Coronary artery (tissue), 2 donors: ENCODE measurements around the gene ABHD4.

Source experiments
- DNase-seq: peaks from one replicate; pipeline ENCODE4 v3.0.0-alpha.2; 2017; ENCODE audit warnings: low spot score
- H3K27ac ChIP-seq, 2 donors: fragments of 200-600 bp; sonication (generic); one replicate each; pipeline ENCODE4 v1.5.1; 2016 to 2019
- H3K4me3 ChIP-seq: fragments of 200-600 bp; sonication (generic); 2 replicates; pipeline ENCODE4 v1.5.1; 2016; ENCODE audit warnings: mild to moderate bottlenecking, moderate library complexity
- TF ChIP-seq, protein P1 (sequence below): fragments of 200-600 bp; sonication (generic); IDR thresholded peaks from one replicate; pipeline ENCODE4 v1.5.1; 2019; ENCODE audit warnings: antibody characterized with exemption

Gene ABHD4

DNA sequence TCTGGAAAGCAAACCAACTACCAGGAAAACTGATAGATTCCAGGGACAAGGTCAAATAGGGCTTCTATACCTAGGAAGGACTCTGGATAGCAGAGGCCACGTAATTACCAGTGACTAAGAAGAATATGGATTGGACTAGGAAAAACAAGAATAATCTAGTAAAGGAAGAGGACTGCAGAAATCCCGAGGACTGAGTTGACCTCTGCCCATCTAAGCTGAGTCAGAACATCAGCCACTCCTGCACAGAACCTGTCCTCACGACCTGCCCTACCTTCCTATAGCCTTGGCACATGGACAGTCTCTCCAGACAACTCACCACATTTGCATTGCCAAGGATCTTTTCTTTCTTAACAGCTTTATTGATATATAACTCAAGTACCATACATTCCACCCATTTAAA lies 43.7 kb downstream of the ABHD4 start:
- no peak for DNase-seq
- Histone ChIP-seq H3K27ac (no peak overlapping the region), H3K4me3 (no peak overlapping the region)
- TF ChIP-seq, protein P1, sequence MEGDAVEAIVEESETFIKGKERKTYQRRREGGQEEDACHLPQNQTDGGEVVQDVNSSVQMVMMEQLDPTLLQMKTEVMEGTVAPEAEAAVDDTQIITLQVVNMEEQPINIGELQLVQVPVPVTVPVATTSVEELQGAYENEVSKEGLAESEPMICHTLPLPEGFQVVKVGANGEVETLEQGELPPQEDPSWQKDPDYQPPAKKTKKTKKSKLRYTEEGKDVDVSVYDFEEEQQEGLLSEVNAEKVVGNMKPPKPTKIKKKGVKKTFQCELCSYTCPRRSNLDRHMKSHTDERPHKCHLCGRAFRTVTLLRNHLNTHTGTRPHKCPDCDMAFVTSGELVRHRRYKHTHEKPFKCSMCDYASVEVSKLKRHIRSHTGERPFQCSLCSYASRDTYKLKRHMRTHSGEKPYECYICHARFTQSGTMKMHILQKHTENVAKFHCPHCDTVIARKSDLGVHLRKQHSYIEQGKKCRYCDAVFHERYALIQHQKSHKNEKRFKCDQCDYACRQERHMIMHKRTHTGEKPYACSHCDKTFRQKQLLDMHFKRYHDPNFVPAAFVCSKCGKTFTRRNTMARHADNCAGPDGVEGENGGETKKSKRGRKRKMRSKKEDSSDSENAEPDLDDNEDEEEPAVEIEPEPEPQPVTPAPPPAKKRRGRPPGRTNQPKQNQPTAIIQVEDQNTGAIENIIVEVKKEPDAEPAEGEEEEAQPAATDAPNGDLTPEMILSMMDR, result no peak

- TF ChIP-seq, protein P1, result no peak
- Histone ChIP-seq H3K27ac (no peak within 1 kb of the TSS), H3K4me3 (no peak within 1 kb of the TSS)
- DNase-seq, result no peak
Observed at GRCh38 chr14:22644305-22644635, 46.2 kb downstream of the ABHD4 start, which contains the start of gene OR6J1. Gene OR6J1 (minus strand): TSS chr14:22644352. CDS start chr14:22634811, 9,541 bp downstream.

DNA sequence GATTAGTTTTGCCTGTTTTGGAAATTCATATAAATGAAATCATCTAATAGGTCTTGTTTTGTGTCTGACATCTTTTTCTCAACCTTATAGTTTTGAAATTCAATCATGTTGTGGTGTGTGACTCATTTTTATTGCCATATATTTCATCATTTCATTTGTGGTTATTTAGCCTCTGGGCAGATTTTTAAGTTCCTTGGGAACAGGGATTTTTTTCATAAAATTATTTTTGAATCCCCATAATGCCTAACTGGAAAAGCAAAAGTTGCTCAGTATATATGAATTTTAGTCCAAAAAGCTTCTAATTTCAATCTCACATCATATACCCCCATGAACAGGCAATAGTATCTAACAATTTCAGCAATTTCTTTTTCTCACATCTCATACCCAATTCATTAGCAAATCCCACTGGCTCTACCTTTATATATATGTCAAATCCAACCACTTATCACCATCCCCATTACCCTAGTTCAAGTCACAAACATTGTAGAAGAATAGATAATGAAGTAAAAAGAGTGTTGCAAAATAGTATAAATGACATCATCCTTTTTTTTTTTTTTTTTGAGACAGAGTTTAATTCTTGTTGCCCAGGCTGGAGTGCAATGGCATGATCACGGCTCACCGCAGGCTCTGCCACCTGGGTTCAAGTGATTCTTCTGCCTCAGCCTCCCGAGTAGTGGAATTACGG lies 48.6 kb downstream of the ABHD4 start:
- TF ChIP-seq, protein P1, result no peak
- Histone ChIP-seq H3K27ac (no peak overlapping the region), H3K4me3 (no peak overlapping the region)
- no peak for DNase-seq

- no peak for DNase-seq
- Histone ChIP-seq H3K27ac (no peak overlapping the region), H3K4me3 (no peak overlapping the region)
- TF ChIP-seq, protein P1, result no peak
Observed at GRCh38 chr14:22648506-22648905, 50.4 kb downstream of the ABHD4 start.

DNA sequence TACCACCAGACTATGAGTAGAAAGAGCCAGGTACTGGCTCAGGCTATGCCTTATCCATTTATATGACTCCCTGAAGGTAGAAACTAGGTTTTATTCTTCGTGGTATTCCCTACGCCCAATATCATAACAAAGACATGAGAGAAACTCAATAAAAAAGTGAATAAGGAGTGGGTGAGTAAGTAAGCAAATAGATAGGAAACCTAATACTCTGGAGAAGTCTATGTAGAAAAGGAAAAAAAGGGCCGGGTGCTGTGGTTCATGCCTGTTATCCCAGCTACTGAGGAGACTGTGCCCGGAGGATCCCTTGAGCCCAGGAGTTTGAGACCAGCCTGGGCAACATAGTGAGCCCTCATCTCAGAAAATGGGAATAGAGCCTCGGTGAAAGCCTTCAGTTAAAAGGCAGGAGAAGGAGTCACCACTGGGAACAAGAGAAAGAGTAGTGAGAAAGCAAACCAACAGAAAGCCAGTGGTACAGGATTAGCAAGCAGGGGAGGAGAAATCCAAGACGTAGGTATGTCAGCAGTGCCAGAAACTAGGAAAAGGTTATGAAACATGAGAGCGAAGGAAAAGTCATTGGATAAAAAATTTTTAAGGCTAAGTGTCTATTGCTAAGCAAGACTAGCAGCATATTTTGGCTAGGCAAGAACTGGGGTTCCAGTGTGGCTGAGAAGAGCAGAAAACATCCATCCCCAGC lies 52.1 kb downstream of the ABHD4 start:
- TF ChIP-seq, protein P1, result no peak
- Histone ChIP-seq H3K4me3 (no peak overlapping the region), H3K27ac (no peak overlapping the region)
- no peak for DNase-seq

GRCh38 chr14:22650960-22651521 lies 52.9 kb downstream of the ABHD4 start:
- Histone ChIP-seq H3K27ac (no peak overlapping the region), H3K4me3 (no peak overlapping the region)
- TF ChIP-seq, protein P1, result no peak
- DNase-seq, result peak; percentile 8
